GM12878 (cell line): Measurements from ENCODE around the gene OPN4. TPM values are rescaled to one million over a fixed set of nuclear protein-coding genes. Genes with fewer than 3 reads are reported as not detected.

Experiments
- ATAC-seq: fragments of 200-7000 bp; cut with Tn5 transposase; 3 replicates; pipeline ENCODE4 v1.9.1; 2020; ENCODE audit warnings: mild to moderate bottlenecking, moderate library complexity
- BruUV-seq: library from RNA; stranded (reverse); fragments of 400-500 nt; replicated peaks from 2 replicates; lab custom pipeline; 2021; lab: Mats Ljungman, UMichigan
- CTCF ChIA-PET: fragments of 300-600 bp; sonication (Branson Sonifier 250); formaldehyde crosslinking; extraction: SDS; loops from one replicate; lab custom pipeline; 2021; ENCODE audit warnings: inconsistent platforms; lab: Yijun Ruan, JAX
- POLR2A ChIA-PET: fragments of 350-600 bp; formaldehyde crosslinking; extraction: SDS; loops from one replicate; lab custom pipeline; 2021; ENCODE audit warnings: inconsistent platforms; lab: Charles Lee
- RAD21 ChIA-PET: fragments of 300-600 bp; sonication (Branson Sonifier 250); formaldehyde crosslinking; loops from one replicate; lab custom pipeline; 2023; ENCODE audit warnings: antibody characterized with exemption; ENCODE audit not compliant: unreplicated experiment; lab: Charles Lee
- SMC1A ChIA-PET: fragments of 300-600 bp; sonication (Branson Sonifier 250); formaldehyde crosslinking; loops from one replicate; lab custom pipeline; 2023; ENCODE audit not compliant: unreplicated experiment, uncharacterized antibody; lab: Charles Lee
- DNase-seq: peaks from one replicate; pipeline ENCODE4 v3.0.0-alpha.2; 2011; ENCODE audit warnings: low read depth, low spot score
- FAIRE-seq: peaks from 3 replicates; lab custom pipeline; 2011; peaks lifted over from hg19 to GRCh38; lab: Jason Lieb, UNC
- H2AFZ ChIP-seq: 2 replicates; pipeline ENCODE4 v1.6.0; 2011; ENCODE audit warnings: low read depth, low read length, control low read depth; ENCODE audit not compliant: control insufficient read depth
- H3K27ac ChIP-seq: 2 replicates; pipeline ENCODE4 v1.5.1; 2011; ENCODE audit warnings: control low read depth; ENCODE audit not compliant: control insufficient read depth, insufficient read depth
- H3K27me3 ChIP-seq, 2 experiments: replicated peaks in 1 of 2; 2 replicates each; pipeline versions ENCODE4 v1.6.0 to v1.6.1; 2011; ENCODE audit warnings: low read length in 1 of 2; ENCODE audit not compliant: control insufficient read depth in 2 of 2, insufficient read depth in 2 of 2
- H3K36me3 ChIP-seq, 2 experiments: 2 replicates each; pipeline ENCODE4 v1.5.1; 2011; ENCODE audit warnings: low read length in 1 of 2; ENCODE audit not compliant: control insufficient read depth in 2 of 2, insufficient read depth in 2 of 2
- H3K4me1 ChIP-seq: 2 replicates; pipeline ENCODE4 v1.6.1; 2011; ENCODE audit warnings: mild to moderate bottlenecking, low read length, moderate library complexity, mixed read lengths; ENCODE audit not compliant: control insufficient read depth, insufficient read depth
- H3K4me2 ChIP-seq: 2 replicates; pipeline ENCODE4 v1.6.0; 2011; ENCODE audit warnings: control low read depth; ENCODE audit not compliant: control insufficient read depth, insufficient read depth
- H3K4me3 ChIP-seq: fragments of 200-600 bp; sonication (generic); 2 replicates; pipeline ENCODE4 v1.5.1; 2016
- H3K79me2 ChIP-seq: 2 replicates; pipeline ENCODE4 v1.6.0; 2011; ENCODE audit warnings: low read length; ENCODE audit not compliant: control insufficient read depth, insufficient read depth
- H3K9ac ChIP-seq: 2 replicates; pipeline ENCODE4 v1.8.0; 2011; ENCODE audit warnings: low read length, control low read depth, mixed read lengths; ENCODE audit not compliant: control insufficient read depth, insufficient read depth
- H3K9me3 ChIP-seq: replicated peaks from 3 replicates; pipeline ENCODE4 v1.5.1; 2011; ENCODE audit warnings: mild to moderate bottlenecking, low read length; ENCODE audit not compliant: control insufficient read depth, insufficient read depth
- H4K20me1 ChIP-seq: 2 replicates; pipeline ENCODE4 v1.6.0; 2011; ENCODE audit not compliant: control insufficient read depth, insufficient read depth
- CBFB ChIP-seq: IDR thresholded peaks from 2 replicates; pipeline ENCODE4 v1.6.1; 2016; ENCODE audit warnings: antibody characterized with exemption, low read depth
- CTCF ChIP-seq, 3 experiments: IDR thresholded peaks in 2 of 3; conservative IDR thresholded peaks in 1 of 3; 2 replicates each; pipeline ENCODE4 v1.5.1; 2011; ENCODE audit warnings: low read depth in 3 of 3, low read length in 3 of 3, mild to moderate bottlenecking in 3 of 3, control low read depth in 2 of 3, moderate library complexity in 2 of 3, inconsistent platforms in 1 of 3, mixed read lengths in 1 of 3; ENCODE audit not compliant: control insufficient read depth in 2 of 3, insufficient read depth in 1 of 3; ENCODE audit errors: extremely low read depth in 1 of 3
- DPF2 ChIP-seq: fragments of 450-650 bp; IDR thresholded peaks from 2 replicates; pipeline ENCODE4 v1.6.1; 2017; ENCODE audit warnings: mild to moderate bottlenecking
- HDGF ChIP-seq: fragments of 450-650 bp; IDR thresholded peaks from 2 replicates; pipeline ENCODE4 v1.6.1; 2016; ENCODE audit warnings: antibody characterized with exemption
- MEF2A ChIP-seq: IDR thresholded peaks from 2 replicates; pipeline ENCODE4 v1.6.1; 2011; ENCODE audit warnings: low read depth, mild to moderate bottlenecking, low read length, moderate library complexity; ENCODE audit not compliant: insufficient read depth
- PRDM15 ChIP-seq: fragments of 450-650 bp; formaldehyde crosslinking; IDR thresholded peaks from 2 replicates; pipeline ENCODE4 v1.4.0; 2020; ENCODE audit warnings: mild to moderate bottlenecking, moderate library complexity
- RAD21 ChIP-seq: IDR thresholded peaks from 2 replicates; pipeline ENCODE4 v1.6.1; 2011; ENCODE audit warnings: mild to moderate bottlenecking, low read depth, low read length, moderate library complexity; ENCODE audit not compliant: insufficient read depth
- RBBP5 ChIP-seq: fragments of 200-600 bp; sonication (generic); conservative IDR thresholded peaks from 2 replicates; pipeline ENCODE4 v1.6.1; 2016
- SIN3A ChIP-seq: IDR thresholded peaks from 2 replicates; pipeline ENCODE4 v1.6.1; 2012; ENCODE audit warnings: low read depth, low read length, improper control_type of control experiment
- SMAD5 ChIP-seq: IDR thresholded peaks from 2 replicates; pipeline ENCODE4 v1.6.1; 2016; ENCODE audit warnings: antibody characterized with exemption, low read depth
- SPI1 ChIP-seq: IDR thresholded peaks from 2 replicates; pipeline ENCODE4 v1.6.1; 2011; ENCODE audit warnings: low read depth, mild to moderate bottlenecking, low read length, moderate library complexity, borderline replicate concordance; ENCODE audit not compliant: insufficient read depth
- TCF12 ChIP-seq: IDR thresholded peaks from 2 replicates; pipeline ENCODE4 v1.6.1; 2011; ENCODE audit warnings: low read depth, mild to moderate bottlenecking, low read length
- ZNF622 ChIP-seq: fragments of 450-650 bp; IDR thresholded peaks from 2 replicates; pipeline ENCODE4 v1.6.1; 2017; ENCODE audit warnings: mild to moderate bottlenecking, inconsistent platforms
- WGBS: methylation state at CpG from one replicate; pipeline ENCODE4 v1.1.6; 2016; ENCODE audit warnings: low lambda C conversion rate; ENCODE audit not compliant: insufficient replicate concordance, insufficient coverage; ENCODE audit errors: missing lambda C conversion rate; 5-methylcytosine and 5-hydroxymethylcytosine counted together
- in situ Hi-C: fragments of 300-500 bp; cut with MboI; formaldehyde crosslinking; loops from 9 replicates; pipeline ENCODE4 v1.14.3; 2018; ENCODE audit warnings: mixed read lengths
- intact Hi-C: fragments of 100-400 bp; cut with micrococcal nuclease; formaldehyde crosslinking; loops from one replicate; pipeline ENCODE4 v1.14.2; 2022; ENCODE audit not compliant: unreplicated experiment
- polyA plus RNA-seq, 11 experiments: library from polyadenylated mRNA; depleted of rRNA in 4 of 11; unstranded in 6 of 11; stranded (reverse) in 5 of 11; fragments of >200 nt; fragmentation: Nextera tagmentation in 4 of 11; fragmentation: Illumina TruSeq in 1 of 11; extraction: Ambion mirVana in 4 of 11; extraction: Trizol in 1 of 11; gene quantifications; 1 replicate in 1 of 11; 2 replicates in 10 of 11; pipeline versions ENCODE4 v1.2.1 to v1.2.3, GENCODE V29; 2011 to 2016; ENCODE audit warnings: inconsistent platforms in 2 of 11, missing spikeins in 2 of 11, low read depth in 1 of 11
- total RNA-seq, 4 experiments: library from RNA; depleted of rRNA in 3 of 4; stranded (reverse); fragments of >200 nt in 3 of 4; fragmentation: Illumina TruSeq in 1 of 4; extraction: Trizol in 1 of 4; gene quantifications; 2 replicates each; pipeline versions ENCODE4 v1.2.1 to v1.2.3, GENCODE V29; 2013 to 2021
- TF ChIP-seq, protein P1 (sequence below): fragments of 450-650 bp; formaldehyde crosslinking; IDR thresholded peaks from 2 replicates; pipeline ENCODE4 v1.5.0; 2022; ENCODE audit warnings: mild to moderate bottlenecking, missing genetic modification characterization

The OPN4 gene
- total and polyA plus RNA-seq, 10 of the 15 experiments (the other 5 are each of a cell fraction or from before 2014, with no cell fraction given): not detected

- DNase-seq: no peak
- Histone ChIP-seq H3K4me3 (no peak overlapping the region), H3K4me1 (no peaks in the 10 kb centered on the region), H4K20me1 (no peaks in the 10 kb centered on the region), H3K36me3 (no peaks in the 10 kb centered on the region), H2AFZ (no peak overlapping the region), H3K9me3 (no peaks in the 10 kb centered on the region), H3K4me2 (no peak overlapping the region), H3K27me3 (no peaks in the 10 kb centered on the region; a peak in 2 of 4 replicates), H3K9ac (no peak overlapping the region), H3K27ac (no peak overlapping the region), H3K79me2 (no peaks in the 10 kb centered on the region)
- in situ Hi-C loops (no loop called here), intact Hi-C loops (no loop called here)
- CTCF ChIA-PET: interaction anchor here (1.0 to 2.4 kb wide), 12 partner anchors 10 to 271 kb away, joined by 3 to 18 read pairs (median 4); no protein-coding TSS in a partner anchor
- SMC1A ChIA-PET: interaction anchor here (0.8 to 1.4 kb wide), 3 partner anchors 47 to 213 kb away, joined by 3 to 7 read pairs (median 5); no protein-coding TSS in a partner anchor
- no peak for TF ChIP-seq PRDM15 (CRISPR knock-in tag)
- TF ChIP-seq, protein P1, sequence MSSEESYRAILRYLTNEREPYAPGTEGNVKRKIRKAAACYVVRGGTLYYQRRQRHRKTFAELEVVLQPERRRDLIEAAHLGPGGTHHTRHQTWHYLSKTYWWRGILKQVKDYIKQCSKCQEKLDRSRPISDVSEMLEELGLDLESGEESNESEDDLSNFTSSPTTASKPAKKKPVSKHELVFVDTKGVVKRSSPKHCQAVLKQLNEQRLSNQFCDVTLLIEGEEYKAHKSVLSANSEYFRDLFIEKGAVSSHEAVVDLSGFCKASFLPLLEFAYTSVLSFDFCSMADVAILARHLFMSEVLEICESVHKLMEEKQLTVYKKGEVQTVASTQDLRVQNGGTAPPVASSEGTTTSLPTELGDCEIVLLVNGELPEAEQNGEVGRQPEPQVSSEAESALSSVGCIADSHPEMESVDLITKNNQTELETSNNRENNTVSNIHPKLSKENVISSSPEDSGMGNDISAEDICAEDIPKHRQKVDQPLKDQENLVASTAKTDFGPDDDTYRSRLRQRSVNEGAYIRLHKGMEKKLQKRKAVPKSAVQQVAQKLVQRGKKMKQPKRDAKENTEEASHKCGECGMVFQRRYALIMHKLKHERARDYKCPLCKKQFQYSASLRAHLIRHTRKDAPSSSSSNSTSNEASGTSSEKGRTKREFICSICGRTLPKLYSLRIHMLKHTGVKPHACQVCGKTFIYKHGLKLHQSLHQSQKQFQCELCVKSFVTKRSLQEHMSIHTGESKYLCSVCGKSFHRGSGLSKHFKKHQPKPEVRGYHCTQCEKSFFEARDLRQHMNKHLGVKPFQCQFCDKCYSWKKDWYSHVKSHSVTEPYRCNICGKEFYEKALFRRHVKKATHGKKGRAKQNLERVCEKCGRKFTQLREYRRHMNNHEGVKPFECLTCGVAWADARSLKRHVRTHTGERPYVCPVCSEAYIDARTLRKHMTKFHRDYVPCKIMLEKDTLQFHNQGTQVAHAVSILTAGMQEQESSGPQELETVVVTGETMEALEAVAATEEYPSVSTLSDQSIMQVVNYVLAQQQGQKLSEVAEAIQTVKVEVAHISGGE (CRISPR knock-in tag): no peak
- no peak for TF ChIP-seq SPI1
- no peak for TF ChIP-seq RBBP5
- TF ChIP-seq CTCF (IDR thresholded peaks at IDR 0.05 in 2 of 3, conservative IDR thresholded peaks at IDR 0.05 in 1 of 3; ENCODE audit: control insufficient read depth in 2 of 3, extremely low read depth in 1 of 3, insufficient read depth in 1 of 3, low read depth in 3 of 3, low read length in 3 of 3): no peak
- TF ChIP-seq SMAD5: no peak
- TF ChIP-seq DPF2: no peak
- no peak for TF ChIP-seq ZNF622
- no peak for TF ChIP-seq SIN3A
- no peak for TF ChIP-seq HDGF
- no peak for TF ChIP-seq CBFB
- no peak for TF ChIP-seq MEF2A
- no peak for TF ChIP-seq TCF12
- TF ChIP-seq RAD21: no peak
- RAD21 ChIA-PET: interaction anchor here (0.7 to 1.3 kb wide), 4 partner anchors 10 to 271 kb away, joined by 3 to 4 read pairs (median 4); no protein-coding TSS in a partner anchor
- FAIRE-seq: peak; percentile 7
- no TSS peak for BruUV-seq
- POLR2A ChIA-PET: no interaction called here
- WGBS: 52% methylated on average over 12 of the region's 13 CpGs
- ATAC-seq: no peak
These were observed 34.8 kb downstream of the OPN4 start for GRCh38 chr10:86689146-86689545.
